Measurements from ENCODE around the gene PIGQ. TPM values are rescaled to one million over a fixed set of nuclear protein-coding genes. Genes with fewer than 3 reads are reported as not detected.

Gene PIGQ
- total and polyA plus RNA-seq, 8 donors, result 14.3 to 217 (median 48.2) TPM

- H3K27me3 ChIP-seq, result no peaks in the 10 kb centered on the region
Observed at GRCh38 chr16:531494-532125, 38.2 kb upstream of the PIGQ start.

DNA sequence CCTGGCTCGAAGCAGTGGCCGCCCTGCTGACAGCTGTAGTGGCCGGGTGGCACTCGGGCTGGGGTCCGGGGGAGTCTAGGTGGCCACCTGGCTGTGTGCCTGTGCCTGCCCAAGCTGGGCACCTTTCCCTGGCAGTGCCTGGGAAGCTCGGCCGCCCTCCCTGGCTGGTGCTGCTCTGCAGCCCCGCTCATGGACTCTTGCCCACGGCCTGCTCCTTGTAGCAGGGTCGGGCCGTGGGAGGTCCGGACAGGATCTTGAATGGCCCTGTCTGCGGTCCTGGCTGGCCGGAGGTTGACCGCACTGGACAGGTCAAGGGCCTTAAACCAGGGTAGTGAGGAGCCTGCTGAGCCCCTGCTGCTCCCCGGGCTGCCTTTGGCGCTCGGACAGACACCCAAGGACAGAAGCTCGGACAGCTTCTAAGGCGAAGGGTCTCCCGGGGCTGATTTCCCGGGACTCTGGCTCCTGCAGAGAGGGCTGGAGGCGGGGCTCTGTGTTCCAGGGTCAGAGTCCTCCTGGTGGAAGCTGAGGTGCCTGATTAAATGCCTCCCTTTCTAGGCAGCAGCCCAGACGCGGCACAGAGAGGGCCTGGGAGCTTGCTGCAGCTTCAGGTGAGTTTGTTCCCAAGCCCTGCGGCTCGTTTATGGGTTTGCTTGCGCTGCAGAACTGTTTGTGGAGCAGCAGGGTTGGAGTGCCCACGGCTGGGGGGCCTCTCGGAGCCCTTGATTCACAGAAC lies 36.2 kb upstream of the PIGQ start:
- Histone ChIP-seq H3K27me3 (no peaks in the 10 kb centered on the region), H3K4me1 (peaks cover 51 to 73% (median 66%) of the 10 kb centered on the region in 4 donors), H3K27ac (peak overlapping the region; percentile 66 to 79 (median 73)), H3K36me3 (peaks cover 8 to 51% (median 36%) of the 10 kb centered on the region in 4 donors), H3K9me3 (no peaks in the 10 kb centered on the region), H3K4me3 (peak overlapping the region in 3 of 4 donors; percentile 6 to 33 (median 17))
- DNase-seq, result peak; percentile 77 to 81
- intact Hi-C loops (cut with DNase I; ENCODE audit: low total_unique reads), result no loop called here
- TF ChIP-seq CTCF (IDR thresholded peaks at IDR 0.05) (no peak), POLR2AphosphoS5 (IDR thresholded peaks at IDR 0.05) (peak in 2 of 3 donors; percentile 25 to 38), EP300 (IDR thresholded peaks at IDR 0.05) (no peak), POLR2A (IDR thresholded peaks at IDR 0.05) (no peak)
- WGBS, 5 donors, result 27 to 62% (median 57%) methylated on average over 15 to 30 of the region's 30 CpGs

More at GRCh38 chr16:531494-532125, 38.2 kb upstream of the PIGQ start:
- intact Hi-C loops (cut with DNase I; ENCODE audit: low total_unique reads), result no loop called here
- TF ChIP-seq POLR2AphosphoS5 (IDR thresholded peaks at IDR 0.05) (no peak), POLR2A (IDR thresholded peaks at IDR 0.05) (no peak), CTCF (IDR thresholded peaks at IDR 0.05) (no peak), EP300 (IDR thresholded peaks at IDR 0.05) (no peak)
- Histone ChIP-seq H3K36me3 (peaks cover 0 to 31% (median 17%) of the 10 kb centered on the region in 4 donors), H3K27ac (no peak overlapping the region), H3K4me3 (no peak overlapping the region), H3K9me3 (no peaks in the 10 kb centered on the region), H3K4me1 (peaks cover 55 to 75% (median 70%) of the 10 kb centered on the region in 4 donors)
- 86 to 93% (median 90%) methylated on average over 11 to 16 of the region's 16 CpGs for WGBS, 5 donors
- DNase-seq, result no peak

DNA sequence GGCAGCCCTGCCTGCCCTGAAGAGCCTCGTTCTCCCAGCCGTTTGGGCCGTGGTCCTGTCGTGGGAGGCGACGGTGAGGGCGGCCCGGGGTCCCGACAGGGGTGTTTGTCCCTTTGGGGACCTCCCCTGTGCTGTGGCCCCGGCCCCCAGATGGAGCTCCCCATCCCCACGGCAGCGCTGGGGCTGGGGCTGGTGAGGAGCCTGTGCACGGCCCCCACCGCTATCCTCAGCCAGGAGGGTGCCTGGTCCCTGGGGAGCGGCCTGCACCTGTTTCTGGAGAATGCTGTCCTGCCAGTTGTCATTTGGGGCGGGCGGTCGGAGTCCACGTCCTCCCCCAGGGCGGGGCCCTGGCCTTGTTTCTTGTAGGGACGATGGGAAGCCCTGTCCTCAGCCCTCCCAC lies 35.6 kb upstream of the PIGQ start:
- Histone ChIP-seq H3K36me3 (peaks cover 8 to 56% (median 39%) of the 10 kb centered on the region in 4 donors), H3K27ac (peak overlapping the region; percentile 66 to 79 (median 73)), H3K4me3 (peak overlapping the region in 3 of 4 donors; percentile 6 to 33 (median 17)), H3K27me3 (no peaks in the 10 kb centered on the region), H3K4me1 (peaks cover 45 to 67% (median 60%) of the 10 kb centered on the region in 4 donors), H3K9me3 (no peaks in the 10 kb centered on the region)
- 28 to 75% (median 49%) methylated on average over 15 to 21 of the region's 21 CpGs for WGBS, 5 donors
- TF ChIP-seq CTCF (IDR thresholded peaks at IDR 0.05) (no peak), POLR2AphosphoS5 (IDR thresholded peaks at IDR 0.05) (no peak), POLR2A (IDR thresholded peaks at IDR 0.05) (no peak), EP300 (IDR thresholded peaks at IDR 0.05) (no peak)
- peak; percentile 60 to 79 for DNase-seq
- intact Hi-C loops (cut with DNase I; ENCODE audit: low total_unique reads), result no loop called here

GRCh38 chr16:534856-535445 lies 34.8 kb upstream of the PIGQ start:
- DNase-seq, result no peak
- 76 to 86% (median 84%) methylated on average over 12 to 27 of the region's 27 CpGs for WGBS, 5 donors

More at GRCh38 chr16:534856-535445, 34.8 kb upstream of the PIGQ start:
- Histone ChIP-seq H3K4me3 (peak overlapping the region in 1 of 4 donors; percentile 1), H3K27me3 (no peaks in the 10 kb centered on the region), H3K27ac (peak overlapping the region; percentile 66 to 79 (median 73)), H3K4me1 (peaks cover 37 to 59% (median 52%) of the 10 kb centered on the region in 4 donors), H3K9me3 (no peaks in the 10 kb centered on the region), H3K36me3 (peaks cover 8 to 64% (median 42%) of the 10 kb centered on the region in 4 donors)
- TF ChIP-seq POLR2AphosphoS5 (IDR thresholded peaks at IDR 0.05) (no peak), CTCF (IDR thresholded peaks at IDR 0.05) (no peak), POLR2A (IDR thresholded peaks at IDR 0.05) (no peak), EP300 (IDR thresholded peaks at IDR 0.05) (no peak)
- intact Hi-C loops (cut with DNase I; ENCODE audit: low total_unique reads), result no loop called here
